GM18520 (cell line): ENCODE measurements around the gene ALK.

Experiments used
- ATAC-seq: cut with Tn5 transposase; IDR thresholded peaks from one replicate; pipeline ENCODE4 v1.9.1; 2021; ENCODE audit not compliant: unreplicated experiment

The ALK gene

GRCh38 chr2:29583548-29584156 is 337.7 kb downstream of the ALK start:
- ATAC-seq, result no peak

GRCh38 chr2:29583104-29583503 is 338.3 kb downstream of the ALK start:
- peak; percentile 57 for ATAC-seq

GRCh38 chr2:29582062-29582461 is 339.3 kb downstream of the ALK start:
- no peak for ATAC-seq

- no peak for ATAC-seq
These were observed 341.2 kb downstream of the ALK start for GRCh38 chr2:29580223-29580622.

- ATAC-seq, result no peak
These were observed 341.8 kb downstream of the ALK start for GRCh38 chr2:29579495-29580169.

- ATAC-seq, result no peak
These were observed 343.2 kb downstream of the ALK start for GRCh38 chr2:29578084-29578598.

- no peak for ATAC-seq
These were observed 345.2 kb downstream of the ALK start for GRCh38 chr2:29576231-29576630.

- ATAC-seq, result no peak
These were observed 346.0 kb downstream of the ALK start for GRCh38 chr2:29575370-29575890.

GRCh38 chr2:29573612-29574011 is 347.8 kb downstream of the ALK start:
- ATAC-seq, result no peak

- no peak for ATAC-seq
These were observed 348.2 kb downstream of the ALK start for GRCh38 chr2:29573147-29573546.

GRCh38 chr2:29570539-29570938 is 350.8 kb downstream of the ALK start:
- no peak for ATAC-seq

- no peak for ATAC-seq
These were observed 353.4 kb downstream of the ALK start for GRCh38 chr2:29567906-29568520.

- ATAC-seq, result no peak
These were observed 357.7 kb downstream of the ALK start for GRCh38 chr2:29563697-29564096.

GRCh38 chr2:29562896-29563295 is 358.5 kb downstream of the ALK start:
- no peak for ATAC-seq

- no peak for ATAC-seq
These were observed 359.1 kb downstream of the ALK start for GRCh38 chr2:29562319-29562718.

- ATAC-seq, result no peak
These were observed 359.8 kb downstream of the ALK start for GRCh38 chr2:29561628-29562027.

GRCh38 chr2:29561181-29561580 is 360.2 kb downstream of the ALK start:
- ATAC-seq, result no peak

- no peak for ATAC-seq
These were observed 360.8 kb downstream of the ALK start for GRCh38 chr2:29560566-29560965.

- ATAC-seq, result no peak
These were observed 361.4 kb downstream of the ALK start for GRCh38 chr2:29560030-29560429.

GRCh38 chr2:29559578-29559977 is 361.8 kb downstream of the ALK start:
- no peak for ATAC-seq

GRCh38 chr2:29558097-29558496 is 363.3 kb downstream of the ALK start:
- no peak for ATAC-seq

GRCh38 chr2:29557268-29557667 is 364.1 kb downstream of the ALK start:
- no peak for ATAC-seq
